K562 (cell line): ENCODE data around the gene MRM2. TPM values are rescaled to one million over a fixed set of nuclear protein-coding genes. Genes with fewer than 3 reads are reported as not detected.

Source experiments
- ATAC-seq: fragments of 200-7000 bp; cut with Tn5 transposase; 3 replicates; pipeline ENCODE4 v1.9.1; 2020; ENCODE audit warnings: moderate library complexity
- BruUV-seq: library from RNA; stranded (reverse); fragments of 400-500 nt; replicated peaks from 2 replicates; lab custom pipeline; 2021; lab: Mats Ljungman, UMichigan
- CTCF ChIA-PET: fragments of 300-600 bp; formaldehyde crosslinking; extraction: SDS; loops from one replicate; lab custom pipeline; 2021; ENCODE audit warnings: low intra/inter-chr PET ratio; lab: Yijun Ruan, JAX
- POLR2A ChIA-PET: fragments of 300-600, 350-650 bp; sonication (Branson Sonifier 250); formaldehyde crosslinking; extraction: SDS; loops from one replicate; lab custom pipeline; 2021; ENCODE audit warnings: antibody characterized with exemption, inconsistent platforms; lab: Yijun Ruan, JAX
- DNase-seq, 4 experiments: peaks; one replicate each; pipeline versions ENCODE4 v3.0.0 to v3.0.0-alpha.2; 2011 to 2018; ENCODE audit warnings: low spot score in 3 of 4, mixed read lengths in 3 of 4; ENCODE audit errors: extremely low read depth in 1 of 4
- FAIRE-seq: peaks from 2 replicates; lab custom pipeline; 2011; peaks lifted over from hg19 to GRCh38; lab: Jason Lieb, UNC
- H2AFZ ChIP-seq: 2 replicates; pipeline ENCODE4 v1.6.0; 2011; ENCODE audit warnings: low read depth, low read length, control low read depth, inconsistent platforms
- H3K27ac ChIP-seq: fragments of 200-600 bp; 3 replicates; pipeline ENCODE4 v1.8.0; 2011; ENCODE audit warnings: low read depth, mild to moderate bottlenecking, control low read depth, inconsistent platforms, low read length, moderate library complexity, mixed read lengths; ENCODE audit errors: extremely low read depth
- H3K27me3 ChIP-seq, 2 experiments: fragments of 300-600 bp in 1 of 2; 2 replicates in 1 of 2; 3 replicates in 1 of 2; pipeline versions ENCODE4 v1.6.0 to v1.8.0; 2011; ENCODE audit warnings: inconsistent platforms in 2 of 2, low read length in 2 of 2, mild to moderate bottlenecking in 1 of 2, mixed read lengths in 1 of 2, moderate library complexity in 1 of 2; ENCODE audit not compliant: control insufficient read depth in 2 of 2, insufficient read depth in 2 of 2
- H3K36me3 ChIP-seq: fragments of 300-600 bp; 3 replicates; pipeline ENCODE4 v1.8.0; 2011; ENCODE audit warnings: mild to moderate bottlenecking, low read length, inconsistent platforms; ENCODE audit not compliant: control insufficient read depth, insufficient read depth
- H3K4me1 ChIP-seq, 2 experiments: fragments of 200-600 bp in 1 of 2; replicated peaks in 1 of 2; 2 replicates in 1 of 2; 3 replicates in 1 of 2; pipeline versions ENCODE4 v1.5.1 to v1.8.0; 2011; ENCODE audit warnings: inconsistent platforms in 2 of 2, low read length in 2 of 2, mild to moderate bottlenecking in 1 of 2, mixed read lengths in 1 of 2, moderate library complexity in 1 of 2; ENCODE audit not compliant: control insufficient read depth in 2 of 2, insufficient read depth in 2 of 2
- H3K4me2 ChIP-seq: 2 replicates; pipeline ENCODE4 v1.6.1; 2011; ENCODE audit warnings: low read length, control low read depth, inconsistent platforms, mixed read lengths; ENCODE audit not compliant: insufficient read depth
- H3K4me3 ChIP-seq: fragments of 200-600 bp; sonication (generic), shearing (Covaris generic); 2 replicates; pipeline ENCODE4 v1.5.1; 2016; ENCODE audit warnings: control low read depth, inconsistent platforms
- H3K79me2 ChIP-seq: fragments of 200-600 bp; 3 replicates; pipeline ENCODE4 v1.8.0; 2011; ENCODE audit warnings: low read length, inconsistent platforms; ENCODE audit not compliant: control insufficient read depth, insufficient read depth
- H3K9ac ChIP-seq, 2 experiments: 2 replicates each; pipeline versions ENCODE4 v1.6.0 to v1.6.1; 2011; ENCODE audit warnings: low read depth in 2 of 2, low read length in 2 of 2, control low read depth in 1 of 2, inconsistent platforms in 1 of 2, mild to moderate bottlenecking in 1 of 2, mixed read lengths in 1 of 2; ENCODE audit not compliant: insufficient read depth in 1 of 2
- H3K9me1 ChIP-seq: one replicate; pipeline ENCODE4 v1.6.0; 2011; ENCODE audit warnings: inconsistent platforms, mild to moderate bottlenecking, low read length, moderate library complexity; ENCODE audit not compliant: control insufficient read depth, insufficient read depth
- H3K9me3 ChIP-seq: replicated peaks from 2 replicates; pipeline ENCODE4 v1.5.1; 2011; ENCODE audit warnings: low read depth, low read length, inconsistent platforms; ENCODE audit not compliant: control insufficient read depth, insufficient read depth
- H4K20me1 ChIP-seq: replicated peaks from 2 replicates; pipeline ENCODE4 v1.6.1; 2011; ENCODE audit warnings: low read length, inconsistent platforms, mixed read lengths; ENCODE audit not compliant: control insufficient read depth, insufficient read depth
- CEBPG ChIP-seq, 3 experiments: fragments of 200-800 bp in 1 of 3; sonication (Bioruptor generic) in 1 of 3; sonication (generic) in 1 of 3; formaldehyde crosslinking in 1 of 3; IDR thresholded peaks in 2 of 3; conservative IDR thresholded peaks in 1 of 3; 2 replicates each; pipeline versions ENCODE4 v1.6.1 to v1.8.0; 2016 to 2022; ENCODE audit warnings: missing compliant biosample characterization in 2 of 3, missing genetic modification characterization in 2 of 3, mild to moderate bottlenecking in 1 of 3, missing genetic modification reagents in 1 of 3
- FOSL1 ChIP-seq: fragments of 200-800 bp; sonication (Bioruptor generic); conservative IDR thresholded peaks from 2 replicates; pipeline ENCODE4 v1.6.1; 2016; ENCODE audit warnings: missing genetic modification characterization, missing compliant biosample characterization
- KDM1A ChIP-seq, 2 experiments: fragments of 450-650 bp; IDR thresholded peaks; 2 replicates each; pipeline ENCODE4 v1.6.1; 2016; ENCODE audit warnings: mild to moderate bottlenecking in 2 of 2
- KLF1 ChIP-seq: fragments of 450-650 bp; IDR thresholded peaks from 2 replicates; pipeline ENCODE4 v1.6.1; 2016; ENCODE audit warnings: missing genetic modification characterization, missing compliant biosample characterization
- NCOA6 ChIP-seq: fragments of 450-650 bp; IDR thresholded peaks from 2 replicates; pipeline ENCODE4 v1.6.1; 2017; ENCODE audit warnings: mild to moderate bottlenecking
- STAT5A ChIP-seq: IDR thresholded peaks from 2 replicates; pipeline ENCODE4 v1.6.1; 2012; ENCODE audit warnings: low read length, inconsistent platforms, borderline replicate concordance
- XRCC5 ChIP-seq: fragments of 200-400 bp; formaldehyde crosslinking; IDR thresholded peaks from 2 replicates; pipeline ENCODE4 v1.6.1; 2017; ENCODE audit warnings: low read depth, mild to moderate bottlenecking, low read length
- ZNF232 ChIP-seq: sonication (generic); formaldehyde crosslinking; IDR thresholded peaks from 2 replicates; pipeline ENCODE4 v1.8.0; 2022; ENCODE audit warnings: mild to moderate bottlenecking, missing genetic modification reagents
- ZNF830 ChIP-seq: fragments of 250-450 bp; sonication (Bioruptor Pico); IDR thresholded peaks from 2 replicates; pipeline ENCODE4 v1.5.0; 2021; ENCODE audit warnings: mild to moderate bottlenecking
- WGBS: fragments of 100-300 bp; shearing (Covaris generic); methylation state at CpG from one replicate; pipeline ENCODE4 v1.1.6; 2016; ENCODE audit warnings: low coverage, mixed read lengths; ENCODE audit not compliant: insufficient coverage; ENCODE audit errors: missing lambda C conversion rate; 5-methylcytosine and 5-hydroxymethylcytosine counted together
- in situ Hi-C: fragments of 300-500 bp; cut with MboI; formaldehyde crosslinking; loops from 4 replicates; pipeline ENCODE4 v1.15.0; 2018; ENCODE audit warnings: inconsistent platforms, mixed read lengths
- intact Hi-C: fragments of 100-400 bp; cut with micrococcal nuclease; formaldehyde crosslinking; loops from 2 replicates; pipeline ENCODE4 v1.14.2; 2022
- polyA plus RNA-seq, 8 experiments: library from polyadenylated mRNA; depleted of rRNA in 4 of 8; stranded (reverse) in 5 of 8; unstranded in 3 of 8; fragments of >200 nt; fragmentation: Nextera tagmentation in 2 of 8; fragmentation: Illumina TruSeq in 1 of 8; extraction: Ambion mirVana in 2 of 8; extraction: Trizol in 1 of 8; gene quantifications; 2 replicates each; pipeline versions ENCODE4 v1.2.1 to v1.2.3, GENCODE V29; 2011 to 2014; ENCODE audit warnings: inconsistent platforms in 1 of 8, missing spikeins in 1 of 8
- total RNA-seq, 7 experiments: library from RNA; depleted of rRNA in 6 of 7; stranded (reverse); fragments of >200 nt in 6 of 7; fragmentation: Illumina TruSeq in 2 of 7; extraction: Trizol in 2 of 7; gene quantifications; 2 replicates each; pipeline versions ENCODE4 v1.2.1 to v1.2.3, GENCODE V29; 2011 to 2021; ENCODE audit warnings: low replicate concordance in 1 of 7
- TF ChIP-seq, protein P1 (sequence below): fragments of 450-650 bp; IDR thresholded peaks from one replicate; pipeline ENCODE4 v1.6.1; 2018; ENCODE audit warnings: mild to moderate bottlenecking, moderate library complexity; ENCODE audit not compliant: partially characterized antibody
- TF ChIP-seq, protein P2 (sequence below), 3 experiments: fragments of 200-800 bp in 1 of 3; fragments of 250-450 bp in 1 of 3; fragments of 450-650 bp in 1 of 3; sonication (Bioruptor Pico) in 1 of 3; sonication (Bioruptor generic) in 1 of 3; formaldehyde crosslinking in 1 of 3; IDR thresholded peaks; 2 replicates each; pipeline versions ENCODE4 v1.6.1 to v1.8.0; 2016 to 2022; ENCODE audit warnings: mild to moderate bottlenecking in 2 of 3, missing genetic modification characterization in 2 of 3, missing compliant biosample characterization in 1 of 3, moderate library complexity in 1 of 3

The MRM2 gene
- total and polyA plus RNA-seq, 9 of the 15 experiments (the other 6 are each of a cell fraction or from before 2014, with no cell fraction given) = 32.4 to 116 (median 50.5) TPM

DNA sequence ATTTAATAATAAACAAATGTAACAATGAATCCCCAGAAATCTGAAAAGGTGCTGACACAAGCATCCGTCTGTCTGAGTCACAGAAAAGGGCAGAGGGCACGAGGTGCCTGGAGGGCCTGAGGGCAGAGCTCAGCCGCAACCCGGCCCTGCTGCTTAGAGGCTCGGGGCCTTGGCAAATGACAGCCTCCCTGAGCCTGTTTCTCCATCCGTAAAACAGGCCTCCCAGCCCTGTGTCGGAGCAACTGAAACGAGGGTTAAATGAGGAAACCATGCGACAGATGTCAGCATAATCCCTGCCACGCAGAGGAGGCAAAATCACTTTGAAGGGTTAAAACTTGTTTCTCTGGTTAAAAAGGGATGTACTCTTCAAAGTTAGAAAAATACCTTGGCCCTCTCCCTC is 24.9 kb upstream of the MRM2 start:
- in situ Hi-C loops = no loop called here
- TF ChIP-seq FOSL1 (tag) (no peak), KLF1 (tag) (no peak), XRCC5 (no peak), KDM1A (IDR thresholded peaks at IDR 0.05) (peak in 1 of 2 experiments; percentile 67; a peak in 1 of 4 replicates), STAT5A (no peak)
- Histone ChIP-seq H3K27me3 (no peaks in the 10 kb centered on the region), H2AFZ (no peak overlapping the region), H3K79me2 (no peaks in the 10 kb centered on the region), H3K4me1 (peaks cover 0 to 7% of the 10 kb centered on the region in 2 experiments; a peak in 2 of 5 replicates), H3K9me3 (no peaks in the 10 kb centered on the region), H3K9me1 (no peaks in the 10 kb centered on the region), H3K36me3 (peaks cover 45% of the 10 kb centered on the region; the same call in 2 of the 3 replicates), H3K27ac (no peak overlapping the region), H3K9ac (no peak overlapping the region; a peak in 1 of 4 replicates), H3K4me3 (no peak overlapping the region), H3K4me2 (no peak overlapping the region), H4K20me1 (no peaks in the 10 kb centered on the region)
- ChIA-PET POLR2A (interaction anchor here (0.6 kb wide), 2 partner anchors 43 to 47 kb away, joined by 3 read pairs; partner anchors contain the start of gene SNX8), CTCF (no interaction called here)
- DNase-seq (no peak), ATAC-seq (no peak), FAIRE-seq (no peak)
- BruUV-seq = no TSS peak
- intact Hi-C loops = no loop called here
- WGBS = 76% methylated on average over 10 of the region's 10 CpGs

DNA sequence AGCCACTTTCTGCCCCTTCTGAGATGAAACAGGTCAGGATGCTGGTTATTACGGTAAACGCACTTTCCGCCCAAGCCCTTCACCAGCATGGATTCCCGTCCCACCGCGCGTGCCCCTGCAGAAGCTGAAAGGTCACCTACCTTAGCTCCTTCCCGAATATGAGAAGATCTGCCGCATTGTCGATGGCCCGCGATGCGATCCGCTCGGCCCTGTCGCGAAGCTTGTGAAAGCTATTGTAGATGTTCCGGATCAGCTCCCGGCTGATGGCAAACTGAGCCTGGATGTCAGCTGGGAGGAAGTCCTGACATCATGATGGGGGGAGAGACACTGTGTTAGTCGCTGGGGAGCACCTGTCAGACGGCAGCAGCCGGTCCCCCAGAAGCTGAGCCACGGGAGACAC is 22.2 kb upstream of the MRM2 start:
- POLR2A ChIA-PET = interaction anchor here (1.1 kb wide), 1 partner anchor 24 kb away, joined by 3 read pairs; no protein-coding TSS in a partner anchor
- intact Hi-C loops = no loop called here
- no peak for FAIRE-seq
- TF ChIP-seq, protein P1, sequence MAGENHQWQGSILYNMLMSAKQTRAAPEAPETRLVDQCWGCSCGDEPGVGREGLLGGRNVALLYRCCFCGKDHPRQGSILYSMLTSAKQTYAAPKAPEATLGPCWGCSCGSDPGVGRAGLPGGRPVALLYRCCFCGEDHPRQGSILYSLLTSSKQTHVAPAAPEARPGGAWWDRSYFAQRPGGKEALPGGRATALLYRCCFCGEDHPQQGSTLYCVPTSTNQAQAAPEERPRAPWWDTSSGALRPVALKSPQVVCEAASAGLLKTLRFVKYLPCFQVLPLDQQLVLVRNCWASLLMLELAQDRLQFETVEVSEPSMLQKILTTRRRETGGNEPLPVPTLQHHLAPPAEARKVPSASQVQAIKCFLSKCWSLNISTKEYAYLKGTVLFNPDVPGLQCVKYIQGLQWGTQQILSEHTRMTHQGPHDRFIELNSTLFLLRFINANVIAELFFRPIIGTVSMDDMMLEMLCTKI = no peak
- TF ChIP-seq CEBPG (CRISPR knock-in tag; IDR thresholded peaks at IDR 0.05) = no peak
- no peak for TF ChIP-seq CEBPG (tag; conservative IDR thresholded peaks at IDR 0.05 in 1 of 2, IDR thresholded peaks at IDR 0.05 in 1 of 2)
- TF ChIP-seq NCOA6 = no peak
- TF ChIP-seq ZNF830 (CRISPR knock-in tag) = no peak
- no peak for TF ChIP-seq ZNF232
- TF ChIP-seq, protein P2, sequence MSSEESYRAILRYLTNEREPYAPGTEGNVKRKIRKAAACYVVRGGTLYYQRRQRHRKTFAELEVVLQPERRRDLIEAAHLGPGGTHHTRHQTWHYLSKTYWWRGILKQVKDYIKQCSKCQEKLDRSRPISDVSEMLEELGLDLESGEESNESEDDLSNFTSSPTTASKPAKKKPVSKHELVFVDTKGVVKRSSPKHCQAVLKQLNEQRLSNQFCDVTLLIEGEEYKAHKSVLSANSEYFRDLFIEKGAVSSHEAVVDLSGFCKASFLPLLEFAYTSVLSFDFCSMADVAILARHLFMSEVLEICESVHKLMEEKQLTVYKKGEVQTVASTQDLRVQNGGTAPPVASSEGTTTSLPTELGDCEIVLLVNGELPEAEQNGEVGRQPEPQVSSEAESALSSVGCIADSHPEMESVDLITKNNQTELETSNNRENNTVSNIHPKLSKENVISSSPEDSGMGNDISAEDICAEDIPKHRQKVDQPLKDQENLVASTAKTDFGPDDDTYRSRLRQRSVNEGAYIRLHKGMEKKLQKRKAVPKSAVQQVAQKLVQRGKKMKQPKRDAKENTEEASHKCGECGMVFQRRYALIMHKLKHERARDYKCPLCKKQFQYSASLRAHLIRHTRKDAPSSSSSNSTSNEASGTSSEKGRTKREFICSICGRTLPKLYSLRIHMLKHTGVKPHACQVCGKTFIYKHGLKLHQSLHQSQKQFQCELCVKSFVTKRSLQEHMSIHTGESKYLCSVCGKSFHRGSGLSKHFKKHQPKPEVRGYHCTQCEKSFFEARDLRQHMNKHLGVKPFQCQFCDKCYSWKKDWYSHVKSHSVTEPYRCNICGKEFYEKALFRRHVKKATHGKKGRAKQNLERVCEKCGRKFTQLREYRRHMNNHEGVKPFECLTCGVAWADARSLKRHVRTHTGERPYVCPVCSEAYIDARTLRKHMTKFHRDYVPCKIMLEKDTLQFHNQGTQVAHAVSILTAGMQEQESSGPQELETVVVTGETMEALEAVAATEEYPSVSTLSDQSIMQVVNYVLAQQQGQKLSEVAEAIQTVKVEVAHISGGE (CRISPR knock-in tag; IDR thresholded peaks at IDR 0.05) = no peak

More for the DNA sequence above, 22.2 kb upstream of the MRM2 start:
- no peak overlapping the region for H3K27ac ChIP-seq
- in situ Hi-C loops = no loop called here
- BruUV-seq = no TSS peak
- ATAC-seq (no peak), DNase-seq (no peak)
- H3K4me2 ChIP-seq = no peak overlapping the region
- peaks cover 0 to 2% of the 10 kb centered on the region in 2 experiments; a peak in 1 of 5 replicates for H3K4me1 ChIP-seq
- H3K9ac ChIP-seq = no peak overlapping the region
- no peaks in the 10 kb centered on the region for H4K20me1 ChIP-seq
- no peaks in the 10 kb centered on the region for H3K79me2 ChIP-seq
- 98% methylated on average over 23 of the region's 23 CpGs for WGBS
- H2AFZ ChIP-seq = no peak overlapping the region
- H3K4me3 ChIP-seq = no peak overlapping the region
- H3K9me1 ChIP-seq = no peaks in the 10 kb centered on the region
- CTCF ChIA-PET = no interaction called here
- H3K36me3 ChIP-seq = peaks cover 38% of the 10 kb centered on the region; the same call in 2 of the 3 replicates
- H3K27me3 ChIP-seq = no peaks in the 10 kb centered on the region
- no peaks in the 10 kb centered on the region for H3K9me3 ChIP-seq
